ENCODE measurements around the gene CTNNB1. TPM values are rescaled to one million over a fixed set of nuclear protein-coding genes. Genes with fewer than 3 reads are reported as not detected.

Gene CTNNB1
- polyA plus RNA-seq, 2 of the 4 experiments (the other 2 are of a cell fraction), result 147 to 242 TPM

DNA sequence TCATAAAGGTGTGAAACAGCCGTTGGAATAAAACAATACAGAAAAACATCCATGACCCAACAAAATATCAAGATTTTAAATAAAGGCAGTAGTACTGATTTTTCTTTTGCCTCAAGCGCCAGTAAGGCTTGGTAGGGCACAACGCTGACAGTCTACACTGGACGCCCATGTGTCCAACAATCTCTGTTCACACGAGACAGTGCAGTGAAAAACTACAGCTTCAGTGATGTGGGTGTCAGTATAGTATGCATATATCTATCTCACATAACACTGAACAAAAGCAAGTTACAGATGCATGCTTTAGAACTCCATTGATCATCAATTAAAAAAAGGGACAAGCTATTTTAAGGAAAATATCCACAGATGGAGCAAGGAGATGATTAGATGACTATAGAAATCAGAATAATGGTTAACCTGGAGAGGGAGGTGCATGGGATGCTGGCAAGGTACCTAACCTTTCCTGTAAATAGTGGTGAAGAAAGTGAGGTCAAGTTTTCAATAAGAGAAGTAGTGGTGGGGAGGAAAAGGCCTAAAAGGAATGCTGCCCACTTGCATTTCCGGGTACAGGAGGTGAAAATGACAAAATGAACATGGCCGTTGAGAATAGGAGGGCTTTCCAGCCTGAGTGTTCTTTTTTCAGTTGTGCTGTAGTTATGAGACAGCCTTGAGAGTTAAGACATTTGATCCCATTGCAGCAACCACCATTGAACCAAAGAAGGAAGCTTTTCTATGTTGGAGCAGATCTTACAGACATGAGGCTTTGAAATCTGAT lies 42.7 kb downstream of the CTNNB1 start:
- Histone ChIP-seq H3K9me3 (no peaks in the 10 kb centered on the region), H3K4me3 (no peak overlapping the region), H3K27ac (no peak overlapping the region), H3K4me2 (no peak overlapping the region), H3K4me1 (no peaks in the 10 kb centered on the region)
- DNase-seq (ENCODE audit: low read depth in 1 of 2, low spot score in 1 of 2) (no peak), ATAC-seq (no peak), FAIRE-seq (no peak)
- TF ChIP-seq, protein P1, sequence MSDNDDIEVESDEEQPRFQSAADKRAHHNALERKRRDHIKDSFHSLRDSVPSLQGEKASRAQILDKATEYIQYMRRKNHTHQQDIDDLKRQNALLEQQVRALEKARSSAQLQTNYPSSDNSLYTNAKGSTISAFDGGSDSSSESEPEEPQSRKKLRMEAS (IDR thresholded peaks at IDR 0.05), result no peak
- peak; percentile 81; the same call in 1 of the 2 replicates for TF ChIP-seq POLR2AphosphoS2 (conservative IDR thresholded peaks at IDR 0.05; ENCODE audit: low read length)
- ChIA-PET CTCF (interaction anchor here (0.7 kb wide), 1 partner anchor 446 kb away, joined by 3 read pairs; no protein-coding TSS in a partner anchor), POLR2A (interaction anchor here (1.1 kb wide), 1 partner anchor 43 kb away, joined by 4 read pairs; the partner anchor contains the start of gene CTNNB1)
- WGBS (ENCODE audit: missing lambda C conversion rate), result 91% methylated on average over 7 of the region's 7 CpGs

DNA sequence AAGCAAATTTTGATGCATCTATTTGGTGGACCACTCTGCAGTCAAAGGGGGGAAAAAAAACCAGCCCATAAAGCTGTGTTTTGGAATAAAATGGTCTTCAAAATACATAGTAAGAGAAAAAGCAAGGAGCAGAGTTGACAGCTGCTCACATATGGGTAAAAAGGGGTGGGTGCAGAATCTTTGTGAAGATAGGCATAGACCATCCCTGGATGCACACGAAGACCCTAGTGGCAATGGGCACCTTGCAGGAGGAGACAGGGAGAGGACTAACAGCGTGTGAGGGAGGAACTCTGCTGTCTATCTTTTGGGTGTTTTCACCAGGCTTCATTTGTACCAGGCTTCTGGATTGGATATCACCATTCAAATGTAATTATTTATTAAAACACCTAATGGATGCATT lies 43.9 kb downstream of the CTNNB1 start:
- H3K4me2 ChIP-seq, result no peak overlapping the region
- POLR2A ChIA-PET, result no interaction called here
- no peak overlapping the region for H3K4me3 ChIP-seq
- H3K27ac ChIP-seq, result no peak overlapping the region
- CTCF ChIA-PET, result no interaction called here
- WGBS (ENCODE audit: missing lambda C conversion rate), result 97% methylated on average over 2 of the region's 2 CpGs
- TF ChIP-seq RAD21 (conservative IDR thresholded peaks at IDR 0.05 in 1 of 2, IDR thresholded peaks at IDR 0.05 in 1 of 2) (no peak), MAFK (IDR thresholded peaks at IDR 0.05; ENCODE audit: partially characterized antibody) (no peak), MYC (IDR thresholded peaks at IDR 0.05; ENCODE audit: borderline replicate concordance, low read length) (no peak), FOSL2 (IDR thresholded peaks at IDR 0.05) (no peak), FOSL2 (CRISPR knock-in tag; IDR thresholded peaks at IDR 0.05) (no peak), HOXB13 (CRISPR knock-in tag; IDR thresholded peaks at IDR 0.05; ENCODE audit: low read depth) (no peak), RCOR1 (IDR thresholded peaks at IDR 0.05; ENCODE audit: low read depth, low read length) (no peak), HDAC2 (IDR thresholded peaks at IDR 0.05) (no peak), CBX8 (IDR thresholded peaks at IDR 0.05) (no peak), KDM5A (IDR thresholded peaks at IDR 0.05) (no peak)
- TF ChIP-seq, protein P2, sequence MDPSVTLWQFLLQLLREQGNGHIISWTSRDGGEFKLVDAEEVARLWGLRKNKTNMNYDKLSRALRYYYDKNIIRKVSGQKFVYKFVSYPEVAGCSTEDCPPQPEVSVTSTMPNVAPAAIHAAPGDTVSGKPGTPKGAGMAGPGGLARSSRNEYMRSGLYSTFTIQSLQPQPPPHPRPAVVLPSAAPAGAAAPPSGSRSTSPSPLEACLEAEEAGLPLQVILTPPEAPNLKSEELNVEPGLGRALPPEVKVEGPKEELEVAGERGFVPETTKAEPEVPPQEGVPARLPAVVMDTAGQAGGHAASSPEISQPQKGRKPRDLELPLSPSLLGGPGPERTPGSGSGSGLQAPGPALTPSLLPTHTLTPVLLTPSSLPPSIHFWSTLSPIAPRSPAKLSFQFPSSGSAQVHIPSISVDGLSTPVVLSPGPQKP (IDR thresholded peaks at IDR 0.05; ENCODE audit: low read depth, low read length), result no peak
- TF ChIP-seq, protein P3, sequence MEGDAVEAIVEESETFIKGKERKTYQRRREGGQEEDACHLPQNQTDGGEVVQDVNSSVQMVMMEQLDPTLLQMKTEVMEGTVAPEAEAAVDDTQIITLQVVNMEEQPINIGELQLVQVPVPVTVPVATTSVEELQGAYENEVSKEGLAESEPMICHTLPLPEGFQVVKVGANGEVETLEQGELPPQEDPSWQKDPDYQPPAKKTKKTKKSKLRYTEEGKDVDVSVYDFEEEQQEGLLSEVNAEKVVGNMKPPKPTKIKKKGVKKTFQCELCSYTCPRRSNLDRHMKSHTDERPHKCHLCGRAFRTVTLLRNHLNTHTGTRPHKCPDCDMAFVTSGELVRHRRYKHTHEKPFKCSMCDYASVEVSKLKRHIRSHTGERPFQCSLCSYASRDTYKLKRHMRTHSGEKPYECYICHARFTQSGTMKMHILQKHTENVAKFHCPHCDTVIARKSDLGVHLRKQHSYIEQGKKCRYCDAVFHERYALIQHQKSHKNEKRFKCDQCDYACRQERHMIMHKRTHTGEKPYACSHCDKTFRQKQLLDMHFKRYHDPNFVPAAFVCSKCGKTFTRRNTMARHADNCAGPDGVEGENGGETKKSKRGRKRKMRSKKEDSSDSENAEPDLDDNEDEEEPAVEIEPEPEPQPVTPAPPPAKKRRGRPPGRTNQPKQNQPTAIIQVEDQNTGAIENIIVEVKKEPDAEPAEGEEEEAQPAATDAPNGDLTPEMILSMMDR (IDR thresholded peaks at IDR 0.05), result no peak
- FAIRE-seq (no peak), ATAC-seq (peak in 1 of 2 experiments; percentile 7; a peak in 1 of 6 replicates), DNase-seq (ENCODE audit: low read depth in 1 of 2, low spot score in 1 of 2) (no peak)
- no peaks in the 10 kb centered on the region for H3K9me3 ChIP-seq
- H3K4me1 ChIP-seq, result no peaks in the 10 kb centered on the region

DNA sequence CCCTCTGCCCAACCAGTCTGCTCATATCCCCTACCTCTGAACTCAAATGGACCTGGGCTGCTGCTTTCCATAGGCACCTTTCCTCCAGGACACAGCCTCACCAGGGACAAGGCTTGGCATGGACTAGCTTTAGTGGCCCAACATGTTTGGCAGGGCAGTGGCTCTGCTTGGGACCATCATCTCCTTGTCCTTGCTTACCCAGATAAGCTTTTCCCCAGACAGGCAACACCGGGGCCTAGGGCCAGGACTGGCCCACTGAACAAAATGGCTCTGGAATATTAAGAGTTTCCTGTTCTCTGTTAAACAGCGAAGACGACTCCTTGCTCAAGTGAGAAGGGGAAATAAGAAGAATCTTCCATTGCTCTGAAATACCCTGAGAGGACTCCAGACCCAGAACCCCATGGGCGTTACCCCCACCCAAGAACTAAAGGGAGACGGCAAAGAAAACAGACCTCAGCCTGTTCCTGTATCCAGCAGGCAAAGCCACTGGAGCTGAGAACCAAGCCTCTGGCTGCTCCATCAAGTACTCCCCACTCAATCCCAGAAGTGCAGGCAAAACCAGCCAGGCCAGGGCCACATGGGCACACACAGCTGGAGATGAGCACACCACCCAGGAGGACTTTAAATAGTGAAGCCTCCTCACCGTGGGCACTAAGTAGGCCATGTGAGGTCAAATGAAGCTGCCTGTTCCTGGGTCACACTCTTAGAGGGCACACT lies 45.5 kb downstream of the CTNNB1 start:
- Histone ChIP-seq H3K4me2 (no peak overlapping the region), H3K27ac (no peak overlapping the region), H3K4me1 (no peaks in the 10 kb centered on the region), H3K9me3 (no peaks in the 10 kb centered on the region), H3K4me3 (no peak overlapping the region)
- ChIA-PET CTCF (interaction anchor here (1.2 kb wide), 1 partner anchor 37 kb away, joined by 3 read pairs; no protein-coding TSS in a partner anchor), POLR2A (interaction anchor here (1.4 kb wide), 1 partner anchor 24 kb away, joined by 3 read pairs; no protein-coding TSS in a partner anchor)
- FAIRE-seq (no peak), ATAC-seq (peak; percentile 16 to 35; a peak in 4 of 6 replicates), DNase-seq (ENCODE audit: low read depth in 1 of 2, low spot score in 1 of 2) (no peak)
- WGBS (ENCODE audit: missing lambda C conversion rate), result 91% methylated on average over 6 of the region's 6 CpGs
- no peak for TF ChIP-seq CBX2 (IDR thresholded peaks at IDR 0.05; ENCODE audit: borderline replicate concordance, low read depth)

Data from A549 (cell line).